ENCODE data around the gene ELAVL1. TPM values are rescaled to one million over a fixed set of nuclear protein-coding genes. Genes with fewer than 3 reads are reported as not detected.

Gene ELAVL1
- total and polyA plus RNA-seq, 9 of the 15 experiments (the other 6 are each of a cell fraction or from before 2014, with no cell fraction given) = 4.3 to 172 (median 69.2) TPM

DNA sequence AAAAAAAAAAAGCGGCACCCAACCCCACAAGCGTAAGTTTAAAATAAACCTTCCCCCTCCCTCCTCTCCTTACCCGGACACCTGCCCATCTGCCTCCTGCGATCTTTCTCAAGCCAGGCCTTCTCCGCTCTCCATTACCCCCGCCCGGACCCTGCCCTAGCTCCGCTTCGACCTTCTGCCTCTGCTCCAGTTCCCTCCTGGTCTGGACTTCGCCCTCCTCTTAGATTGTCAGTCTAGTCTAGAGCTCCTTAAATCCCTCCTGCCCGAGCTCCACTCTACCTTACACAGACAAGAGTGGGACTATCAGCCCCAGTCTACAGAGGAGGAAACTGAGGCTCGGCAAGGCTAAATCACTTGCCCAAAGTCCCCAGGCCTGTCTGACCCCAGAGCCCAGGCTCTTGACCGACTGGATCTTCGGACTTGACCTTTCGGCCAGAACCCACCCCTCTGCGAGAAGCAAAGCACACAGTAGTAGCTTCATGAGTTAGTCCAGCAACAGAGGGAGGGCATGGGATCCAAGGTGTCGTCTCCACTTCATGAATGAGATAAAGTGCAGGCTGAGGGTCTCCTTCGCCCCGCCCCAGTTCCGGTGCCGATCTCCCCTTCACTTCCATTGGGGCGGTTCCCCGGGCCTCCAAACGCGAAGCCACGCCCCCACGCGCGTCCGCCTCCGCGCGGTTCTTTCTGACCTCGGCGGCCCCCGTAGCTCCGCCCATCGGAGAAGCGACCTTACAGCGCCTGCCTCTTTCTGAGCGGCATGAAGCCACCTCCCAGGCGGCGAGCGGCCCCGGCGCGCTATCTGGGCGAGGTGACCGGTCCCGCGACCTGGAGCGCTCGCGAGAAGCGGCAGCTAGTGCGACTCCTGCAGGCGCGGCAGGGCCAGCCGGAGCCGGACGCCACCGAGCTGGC lies 85.6 kb downstream of the ELAVL1 start, which contains the start of gene SNAPC2 (continued):
- no peak for TF ChIP-seq ZFP1 (CRISPR knock-in tag; IDR thresholded peaks at IDR 0.05)
- 0 out of 4 replicates have a peak, but pooled peaks of 1 of the 2 experiments have one; percentile 11 for TF ChIP-seq RCOR1 (IDR thresholded peaks at IDR 0.05; ENCODE audit: borderline replicate concordance in 1 of 2, low read depth in 2 of 2, low read length in 2 of 2)
- TF ChIP-seq ZNF668 (CRISPR knock-in tag; IDR thresholded peaks at IDR 0.05) = 0 out of 2 replicates have a peak, but pooled peaks have one; percentile 19
- TF ChIP-seq, protein P1, sequence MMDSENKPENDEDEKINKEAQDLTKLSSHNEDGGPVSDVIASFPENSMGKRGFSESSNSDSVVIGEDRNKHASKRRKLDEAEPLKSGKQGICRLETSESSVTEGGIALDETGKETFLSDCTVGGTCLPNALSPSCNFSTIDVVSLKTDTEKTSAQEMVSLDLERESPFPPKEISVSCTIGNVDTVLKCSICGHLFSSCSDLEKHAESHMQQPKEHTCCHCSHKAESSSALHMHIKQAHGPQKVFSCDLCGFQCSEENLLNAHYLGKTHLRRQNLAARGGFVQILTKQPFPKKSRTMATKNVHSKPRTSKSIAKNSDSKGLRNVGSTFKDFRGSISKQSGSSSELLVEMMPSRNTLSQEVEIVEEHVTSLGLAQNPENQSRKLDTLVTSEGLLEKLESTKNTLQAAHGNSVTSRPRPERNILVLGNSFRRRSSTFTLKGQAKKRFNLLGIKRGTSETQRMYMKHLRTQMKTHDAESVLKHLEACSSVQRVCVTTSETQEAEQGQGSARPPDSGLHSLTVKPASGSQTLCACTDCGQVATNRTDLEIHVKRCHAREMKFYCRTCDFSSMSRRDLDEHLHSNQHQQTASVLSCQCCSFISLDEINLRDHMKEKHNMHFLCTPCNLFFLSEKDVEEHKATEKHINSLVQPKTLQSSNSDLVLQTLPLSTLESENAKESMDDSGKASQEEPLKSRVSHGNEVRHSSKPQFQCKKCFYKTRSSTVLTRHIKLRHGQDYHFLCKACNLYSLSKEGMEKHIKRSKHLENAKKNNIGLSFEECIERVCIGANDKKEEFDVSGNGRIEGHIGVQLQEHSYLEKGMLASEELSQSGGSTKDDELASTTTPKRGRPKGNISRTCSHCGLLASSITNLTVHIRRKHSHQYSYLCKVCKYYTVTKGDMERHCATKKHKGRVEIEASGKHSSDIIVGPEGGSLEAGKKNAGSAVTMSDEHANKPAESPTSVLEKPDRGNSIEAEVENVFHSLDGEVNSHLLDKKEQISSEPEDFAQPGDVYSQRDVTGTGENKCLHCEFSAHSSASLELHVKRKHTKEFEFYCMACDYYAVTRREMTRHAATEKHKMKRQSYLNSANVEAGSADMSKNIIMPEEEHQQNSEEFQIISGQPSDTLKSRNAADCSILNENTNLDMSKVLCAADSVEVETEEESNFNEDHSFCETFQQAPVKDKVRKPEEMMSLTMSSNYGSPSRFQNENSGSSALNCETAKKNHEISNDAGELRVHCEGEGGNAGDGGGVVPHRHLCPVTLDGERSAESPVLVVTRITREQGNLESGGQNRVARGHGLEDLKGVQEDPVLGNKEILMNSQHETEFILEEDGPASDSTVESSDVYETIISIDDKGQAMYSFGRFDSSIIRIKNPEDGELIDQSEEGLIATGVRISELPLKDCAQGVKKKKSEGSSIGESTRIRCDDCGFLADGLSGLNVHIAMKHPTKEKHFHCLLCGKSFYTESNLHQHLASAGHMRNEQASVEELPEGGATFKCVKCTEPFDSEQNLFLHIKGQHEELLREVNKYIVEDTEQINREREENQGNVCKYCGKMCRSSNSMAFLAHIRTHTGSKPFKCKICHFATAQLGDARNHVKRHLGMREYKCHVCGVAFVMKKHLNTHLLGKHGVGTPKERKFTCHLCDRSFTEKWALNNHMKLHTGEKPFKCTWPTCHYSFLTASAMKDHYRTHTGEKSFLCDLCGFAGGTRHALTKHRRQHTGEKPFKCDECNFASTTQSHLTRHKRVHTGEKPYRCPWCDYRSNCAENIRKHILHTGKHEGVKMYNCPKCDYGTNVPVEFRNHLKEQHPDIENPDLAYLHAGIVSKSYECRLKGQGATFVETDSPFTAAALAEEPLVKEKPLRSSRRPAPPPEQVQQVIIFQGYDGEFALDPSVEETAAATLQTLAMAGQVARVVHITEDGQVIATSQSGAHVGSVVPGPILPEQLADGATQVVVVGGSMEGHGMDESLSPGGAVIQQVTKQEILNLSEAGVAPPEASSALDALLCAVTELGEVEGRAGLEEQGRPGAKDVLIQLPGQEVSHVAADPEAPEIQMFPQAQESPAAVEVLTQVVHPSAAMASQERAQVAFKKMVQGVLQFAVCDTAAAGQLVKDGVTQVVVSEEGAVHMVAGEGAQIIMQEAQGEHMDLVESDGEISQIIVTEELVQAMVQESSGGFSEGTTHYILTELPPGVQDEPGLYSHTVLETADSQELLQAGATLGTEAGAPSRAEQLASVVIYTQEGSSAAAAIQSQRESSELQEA (IDR thresholded peaks at IDR 0.05; ENCODE audit: low read depth) = peak; percentile 96
- TF ChIP-seq ZNF75A (CRISPR knock-in tag; IDR thresholded peaks at IDR 0.05) = no peak
- TF ChIP-seq SIX5 (IDR thresholded peaks at IDR 0.05; ENCODE audit: borderline replicate concordance in 1 of 2, insufficient read depth in 1 of 2, low read depth in 1 of 2, low read length in 2 of 2) = no peak
- TF ChIP-seq OTX1 (CRISPR knock-in tag; IDR thresholded peaks at IDR 0.05) = no peak
- no peak for TF ChIP-seq ZEB2 (IDR thresholded peaks at IDR 0.05)
- TF ChIP-seq, protein P2, sequence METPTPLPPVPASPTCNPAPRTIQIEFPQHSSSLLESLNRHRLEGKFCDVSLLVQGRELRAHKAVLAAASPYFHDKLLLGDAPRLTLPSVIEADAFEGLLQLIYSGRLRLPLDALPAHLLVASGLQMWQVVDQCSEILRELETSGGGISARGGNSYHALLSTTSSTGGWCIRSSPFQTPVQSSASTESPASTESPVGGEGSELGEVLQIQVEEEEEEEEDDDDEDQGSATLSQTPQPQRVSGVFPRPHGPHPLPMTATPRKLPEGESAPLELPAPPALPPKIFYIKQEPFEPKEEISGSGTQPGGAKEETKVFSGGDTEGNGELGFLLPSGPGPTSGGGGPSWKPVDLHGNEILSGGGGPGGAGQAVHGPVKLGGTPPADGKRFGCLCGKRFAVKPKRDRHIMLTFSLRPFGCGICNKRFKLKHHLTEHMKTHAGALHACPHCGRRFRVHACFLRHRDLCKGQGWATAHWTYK (CRISPR knock-in tag; IDR thresholded peaks at IDR 0.05) = no peak; the same call in 1 of the 2 replicates
- TF ChIP-seq FUS (optimal IDR thresholded peaks at IDR 0.05; ENCODE audit: low read depth, low read length) = no peak
- TF ChIP-seq GABPA (tag; conservative IDR thresholded peaks at IDR 0.05; ENCODE audit: low read depth) = peak; percentile 57; the same call in 1 of the 2 replicates
- no peak for TF ChIP-seq PHF21A (IDR thresholded peaks at IDR 0.05; ENCODE audit: borderline replicate concordance, low read depth)
- peak in 2 of 3 experiments; percentile 38 to 53 for TF ChIP-seq YY1 (IDR thresholded peaks at IDR 0.05; ENCODE audit: borderline replicate concordance in 1 of 3, control insufficient read depth in 1 of 3, extremely low read depth in 1 of 3, insufficient read depth in 3 of 3, insufficient read length in 1 of 3, insufficient replicate concordance in 2 of 3, low read depth in 1 of 3, low read length in 2 of 3)
- no peak for TF ChIP-seq NBN (IDR thresholded peaks at IDR 0.05; ENCODE audit: low read depth)
- no peak for TF ChIP-seq SAFB2 (IDR thresholded peaks at IDR 0.05; ENCODE audit: borderline replicate concordance, low read depth, low read length, severe bottlenecking)
